ENCODE data around the gene GNAO1. TPM values are rescaled to one million over a fixed set of nuclear protein-coding genes. Genes with fewer than 3 reads are reported as not detected.

The GNAO1 gene
- total RNA-seq, 1 donor from 2014 or later = 12.7 TPM

- DNase-seq (ENCODE audit: low spot score) = no peak
These were observed 208.2 kb downstream of the GNAO1 start for GRCh38 chr16:56399486-56399885.

GRCh38 chr16:56400458-56400857 is 209.2 kb downstream of the GNAO1 start:
- DNase-seq (ENCODE audit: low spot score) = no peak

- no peak for DNase-seq (ENCODE audit: low spot score)
These were observed 210.2 kb downstream of the GNAO1 start for GRCh38 chr16:56401482-56401881.

GRCh38 chr16:56405977-56406672 is 214.8 kb downstream of the GNAO1 start:
- no peak for DNase-seq (ENCODE audit: low spot score)

Other genes with a start within 250 kb of the GNAO1 start
- 121 TPM for gene AMFR, start 234.1 kb downstream of the GNAO1 start, total RNA-seq

Data from mucosa of gallbladder (tissue), 1 donor.